Stimulated activated naive CD8-positive, alpha-beta T cell treated with anti-CD3 and anti-CD28 coated beads, Interleukin-15, amount 100 ng/mL, for 72 hours (primary cell): ENCODE results near the gene RREB1.

Source experiments
- ATAC-seq: fragments of 150-1000 bp; cut with Tn5 transposase; 2 replicates; pipeline ENCODE4 v1.10.0; 2021; ENCODE audit warnings: mild to moderate bottlenecking, moderate library complexity
- DNase-seq, 2 donors: peaks; one replicate each; pipeline ENCODE4 v3.0.0; 2021 to 2022
- H3K27ac Mint-ChIP-seq, 2 donors: one replicate each; pipeline ENCODE4 v1.8.0; 2022; ENCODE audit warnings: mild to moderate bottlenecking in 2 of 2, mixed read lengths in 2 of 2, moderate library complexity in 2 of 2
- H3K27me3 Mint-ChIP-seq: one replicate; pipeline ENCODE4 v1.8.0; 2022; ENCODE audit warnings: mixed read lengths
- H3K4me1 Mint-ChIP-seq: one replicate; pipeline ENCODE4 v1.8.0; 2022; ENCODE audit warnings: mild to moderate bottlenecking, mixed read lengths
- H3K4me3 Mint-ChIP-seq, 2 donors: one replicate each; pipeline ENCODE4 v1.8.0; 2022; ENCODE audit warnings: mild to moderate bottlenecking in 2 of 2, mixed read lengths in 2 of 2, moderate library complexity in 1 of 2
- H3K9me3 Mint-ChIP-seq, 2 donors: one replicate each; pipeline ENCODE4 v1.8.0; 2022; ENCODE audit warnings: mixed read lengths in 2 of 2

The RREB1 gene

GRCh38 chr6:7171733-7172132 is 64.0 kb downstream of the RREB1 start:
- Mint-ChIP-seq H3K27ac (no peak overlapping the region), H3K4me3 (no peak overlapping the region), H3K4me1 (peaks cover 34% of the 10 kb centered on the region), H3K9me3 (no peaks in the 10 kb centered on the region), H3K27me3 (no peaks in the 10 kb centered on the region)
- ATAC-seq: no peak
- DNase-seq: no peak

- no peak overlapping the region for H3K4me3 Mint-ChIP-seq
- H3K9me3 Mint-ChIP-seq: no peaks in the 10 kb centered on the region
- ATAC-seq: no peak
- no peak for DNase-seq
- H3K27ac Mint-ChIP-seq: no peak overlapping the region
- peaks cover 29% of the 10 kb centered on the region for H3K4me1 Mint-ChIP-seq
- H3K27me3 Mint-ChIP-seq: no peaks in the 10 kb centered on the region
Measured at GRCh38 chr6:7172649-7173048, 64.9 kb downstream of the RREB1 start.

GRCh38 chr6:7173843-7174503 is 66.2 kb downstream of the RREB1 start:
- H3K4me3 Mint-ChIP-seq: no peak overlapping the region
- H3K27ac Mint-ChIP-seq: no peak overlapping the region
- no peaks in the 10 kb centered on the region for H3K9me3 Mint-ChIP-seq
- no peak for DNase-seq
- H3K27me3 Mint-ChIP-seq: no peaks in the 10 kb centered on the region
- peaks cover 20% of the 10 kb centered on the region for H3K4me1 Mint-ChIP-seq
- no peak for ATAC-seq

GRCh38 chr6:7175462-7175861 is 67.7 kb downstream of the RREB1 start:
- H3K4me3 Mint-ChIP-seq: no peak overlapping the region

GRCh38 chr6:7176208-7176607 is 68.4 kb downstream of the RREB1 start:
- Mint-ChIP-seq H3K27me3 (no peaks in the 10 kb centered on the region), H3K4me3 (no peak overlapping the region), H3K27ac (no peak overlapping the region), H3K4me1 (peaks cover 5% of the 10 kb centered on the region), H3K9me3 (no peaks in the 10 kb centered on the region)
- ATAC-seq: no peak
- DNase-seq: no peak

More at GRCh38 chr6:7175462-7175861, 67.7 kb downstream of the RREB1 start:
- ATAC-seq (no peak), DNase-seq (no peak)
- H3K4me1 Mint-ChIP-seq: peaks cover 12% of the 10 kb centered on the region
- no peaks in the 10 kb centered on the region for H3K9me3 Mint-ChIP-seq
- no peaks in the 10 kb centered on the region for H3K27me3 Mint-ChIP-seq
- H3K27ac Mint-ChIP-seq: peak overlapping the region in 1 of 2 donors; percentile 42

- H3K4me3 Mint-ChIP-seq: no peak overlapping the region
- H3K4me1 Mint-ChIP-seq: no peaks in the 10 kb centered on the region
- DNase-seq (no peak), ATAC-seq (no peak)
- no peak overlapping the region for H3K27ac Mint-ChIP-seq
- H3K27me3 Mint-ChIP-seq: no peaks in the 10 kb centered on the region
- no peaks in the 10 kb centered on the region for H3K9me3 Mint-ChIP-seq
Measured at GRCh38 chr6:7178280-7178679, 70.5 kb downstream of the RREB1 start.

- DNase-seq (no peak), ATAC-seq (no peak)
- H3K4me3 Mint-ChIP-seq: no peak overlapping the region
- no peaks in the 10 kb centered on the region for H3K27me3 Mint-ChIP-seq
- peaks cover 5% of the 10 kb centered on the region for H3K4me1 Mint-ChIP-seq
- no peaks in the 10 kb centered on the region for H3K9me3 Mint-ChIP-seq
- no peak overlapping the region for H3K27ac Mint-ChIP-seq
Measured at GRCh38 chr6:7180751-7181150, 73.0 kb downstream of the RREB1 start.

- Mint-ChIP-seq H3K4me3 (no peak overlapping the region), H3K27ac (no peak overlapping the region), H3K9me3 (no peaks in the 10 kb centered on the region), H3K4me1 (peaks cover 14% of the 10 kb centered on the region), H3K27me3 (no peaks in the 10 kb centered on the region)
- DNase-seq (no peak), ATAC-seq (no peak)
Measured at GRCh38 chr6:7183707-7184106, 75.9 kb downstream of the RREB1 start.

- ATAC-seq: no peak
- Mint-ChIP-seq H3K27me3 (no peaks in the 10 kb centered on the region), H3K27ac (no peak overlapping the region), H3K4me3 (no peak overlapping the region), H3K9me3 (no peaks in the 10 kb centered on the region), H3K4me1 (peaks cover 16% of the 10 kb centered on the region)
- no peak for DNase-seq
Measured at GRCh38 chr6:7184502-7184901, 76.7 kb downstream of the RREB1 start.

GRCh38 chr6:7185561-7185960 is 77.8 kb downstream of the RREB1 start:
- no peak for ATAC-seq
- H3K9me3 Mint-ChIP-seq: no peaks in the 10 kb centered on the region

GRCh38 chr6:7188492-7188891 is 80.7 kb downstream of the RREB1 start:
- Mint-ChIP-seq H3K27me3 (no peaks in the 10 kb centered on the region), H3K4me3 (no peak overlapping the region), H3K9me3 (no peaks in the 10 kb centered on the region), H3K27ac (no peak overlapping the region), H3K4me1 (peaks cover 28% of the 10 kb centered on the region)
- ATAC-seq (peak; percentile 33), DNase-seq (no peak)

More at GRCh38 chr6:7185561-7185960, 77.8 kb downstream of the RREB1 start:
- Mint-ChIP-seq H3K4me1 (peaks cover 18% of the 10 kb centered on the region), H3K27ac (no peak overlapping the region), H3K4me3 (no peak overlapping the region), H3K27me3 (no peaks in the 10 kb centered on the region)
- DNase-seq: no peak

GRCh38 chr6:7189101-7189758 is 81.5 kb downstream of the RREB1 start:
- H3K27me3 Mint-ChIP-seq: no peaks in the 10 kb centered on the region
- peak overlapping the region in 1 of 2 donors; percentile 12 for H3K27ac Mint-ChIP-seq
- ATAC-seq (no peak), DNase-seq (no peak)
- H3K4me3 Mint-ChIP-seq: no peak overlapping the region
- no peaks in the 10 kb centered on the region for H3K9me3 Mint-ChIP-seq
- peaks cover 28% of the 10 kb centered on the region for H3K4me1 Mint-ChIP-seq

- H3K27ac Mint-ChIP-seq: no peak overlapping the region
Measured at GRCh38 chr6:7190791-7191190, 83.0 kb downstream of the RREB1 start.

GRCh38 chr6:7193122-7193521 is 85.4 kb downstream of the RREB1 start:
- no peak for DNase-seq
- H3K4me3 Mint-ChIP-seq: no peak overlapping the region
- no peaks in the 10 kb centered on the region for H3K9me3 Mint-ChIP-seq
- H3K4me1 Mint-ChIP-seq: peaks cover 41% of the 10 kb centered on the region
- H3K27ac Mint-ChIP-seq: no peak overlapping the region
- H3K27me3 Mint-ChIP-seq: no peaks in the 10 kb centered on the region
- ATAC-seq: no peak

More at GRCh38 chr6:7190791-7191190, 83.0 kb downstream of the RREB1 start:
- DNase-seq (no peak), ATAC-seq (no peak)
- H3K27me3 Mint-ChIP-seq: no peaks in the 10 kb centered on the region
- H3K9me3 Mint-ChIP-seq: no peaks in the 10 kb centered on the region
- no peak overlapping the region for H3K4me3 Mint-ChIP-seq
- peaks cover 31% of the 10 kb centered on the region for H3K4me1 Mint-ChIP-seq

GRCh38 chr6:7194657-7195056 is 86.9 kb downstream of the RREB1 start:
- Mint-ChIP-seq H3K27ac (no peak overlapping the region), H3K27me3 (no peaks in the 10 kb centered on the region), H3K9me3 (no peaks in the 10 kb centered on the region), H3K4me1 (peaks cover 32% of the 10 kb centered on the region), H3K4me3 (no peak overlapping the region)
- ATAC-seq: no peak
- DNase-seq: no peak

GRCh38 chr6:7195339-7196018 is 87.7 kb downstream of the RREB1 start:
- DNase-seq (no peak), ATAC-seq (peak; percentile 39)
- Mint-ChIP-seq H3K27ac (peak overlapping the region; percentile 59 to 81), H3K4me1 (peaks cover 32% of the 10 kb centered on the region), H3K4me3 (peak overlapping the region; percentile 7 to 59), H3K27me3 (no peaks in the 10 kb centered on the region), H3K9me3 (no peaks in the 10 kb centered on the region)
